Subcutaneous abdominal adipose tissue (tissue), 5 donors: ENCODE results near the gene NDUFS7.

Experiments used
- H3K27ac ChIP-seq: one replicate; pipeline ENCODE4 v1.7.0; 2013; ENCODE audit warnings: low read depth, mild to moderate bottlenecking, inconsistent platforms, low read length, moderate library complexity
- H3K27me3 ChIP-seq, 5 donors: one replicate each; pipeline ENCODE4 v1.7.0; 2013; ENCODE audit warnings: low read length in 5 of 5, inconsistent platforms in 1 of 5; ENCODE audit not compliant: control insufficient read depth in 5 of 5, insufficient read depth in 4 of 5
- H3K36me3 ChIP-seq, 5 donors: one replicate each; pipeline ENCODE4 v1.7.0; 2013; ENCODE audit warnings: low read length in 5 of 5; ENCODE audit not compliant: control insufficient read depth in 5 of 5, insufficient read depth in 5 of 5
- H3K4me1 ChIP-seq, 5 donors: one replicate each; pipeline ENCODE4 v1.7.0; 2013; ENCODE audit warnings: low read length in 5 of 5, mild to moderate bottlenecking in 3 of 5, moderate library complexity in 1 of 5; ENCODE audit not compliant: control insufficient read depth in 5 of 5, insufficient read depth in 5 of 5
- H3K4me3 ChIP-seq, 5 donors: one replicate each; pipeline ENCODE4 v1.7.0; 2013; ENCODE audit warnings: low read length in 5 of 5, low read depth in 1 of 5
- H3K9ac ChIP-seq, 5 donors: one replicate each; pipeline ENCODE4 v1.7.0; 2013; ENCODE audit warnings: low read length in 5 of 5, mild to moderate bottlenecking in 4 of 5, moderate library complexity in 3 of 5
- H3K9me3 ChIP-seq, 5 donors: one replicate each; pipeline ENCODE4 v1.7.0; 2013; ENCODE audit warnings: low read length in 5 of 5; ENCODE audit not compliant: control insufficient read depth in 5 of 5
- donor health status: healthy.
- donor health status: healthy.
- donor health status: healthy.
- donor health status: healthy.
- donor health status: healthy.

Gene NDUFS7

GRCh38 chr19:1384478-1385110 lies 887 bp downstream of the NDUFS7 start:
- H3K4me1 ChIP-seq = peaks cover 2 to 39% (median 23%) of the 10 kb centered on the region in 5 donors

GRCh38 chr19:1385816-1386215 lies 2.1 kb downstream of the NDUFS7 start:
- no peaks in the 10 kb centered on the region for H3K9me3 ChIP-seq
- H3K4me3 ChIP-seq = no peak overlapping the region
- H3K27me3 ChIP-seq = no peaks in the 10 kb centered on the region
- H3K4me1 ChIP-seq = peaks cover 2 to 39% (median 23%) of the 10 kb centered on the region in 5 donors
- H3K36me3 ChIP-seq = peaks cover 0 to 43% (median 29%) of the 10 kb centered on the region in 5 donors
- H3K9ac ChIP-seq = no peak overlapping the region
- no peak overlapping the region for H3K27ac ChIP-seq

More at GRCh38 chr19:1384478-1385110, 887 bp downstream of the NDUFS7 start:
- Histone ChIP-seq H3K9me3 (no peaks in the 10 kb centered on the region), H3K27ac (peak overlapping the region; percentile 65), H3K27me3 (no peaks in the 10 kb centered on the region), H3K9ac (peak overlapping the region; percentile 64 to 96 (median 96)), H3K36me3 (peaks cover 0 to 34% (median 21%) of the 10 kb centered on the region in 5 donors), H3K4me3 (peak overlapping the region; percentile 81 to 94 (median 90))

- Histone ChIP-seq H3K4me1 (peaks cover 2 to 28% (median 13%) of the 10 kb centered on the region in 5 donors), H3K27ac (no peak overlapping the region), H3K9ac (no peak overlapping the region), H3K36me3 (peaks cover 0 to 55% (median 40%) of the 10 kb centered on the region in 5 donors), H3K4me3 (no peak overlapping the region), H3K27me3 (no peaks in the 10 kb centered on the region), H3K9me3 (no peaks in the 10 kb centered on the region)
Measured at GRCh38 chr19:1386945-1387683, 3.4 kb downstream of the NDUFS7 start.

GRCh38 chr19:1387684-1388636 lies 4.3 kb downstream of the NDUFS7 start:
- no peaks in the 10 kb centered on the region for H3K9me3 ChIP-seq
- H3K4me1 ChIP-seq = peaks cover 2 to 27% (median 13%) of the 10 kb centered on the region in 5 donors
- H3K27me3 ChIP-seq = no peaks in the 10 kb centered on the region
- no peak overlapping the region for H3K27ac ChIP-seq
- H3K4me3 ChIP-seq = no peak overlapping the region
- H3K9ac ChIP-seq = no peak overlapping the region
- peaks cover 0 to 64% (median 47%) of the 10 kb centered on the region in 5 donors for H3K36me3 ChIP-seq

- Histone ChIP-seq H3K27ac (no peak overlapping the region), H3K9me3 (no peaks in the 10 kb centered on the region), H3K9ac (no peak overlapping the region), H3K27me3 (no peaks in the 10 kb centered on the region), H3K4me1 (peaks cover 2 to 27% (median 13%) of the 10 kb centered on the region in 5 donors), H3K4me3 (no peak overlapping the region), H3K36me3 (peaks cover 0 to 70% (median 53%) of the 10 kb centered on the region in 5 donors)
Measured at GRCh38 chr19:1388637-1389026, 4.9 kb downstream of the NDUFS7 start.

- Histone ChIP-seq H3K4me1 (peaks cover 2 to 23% (median 9%) of the 10 kb centered on the region in 5 donors), H3K27ac (no peak overlapping the region), H3K9ac (no peak overlapping the region), H3K36me3 (peaks cover 0 to 77% (median 60%) of the 10 kb centered on the region in 5 donors), H3K4me3 (no peak overlapping the region), H3K9me3 (no peaks in the 10 kb centered on the region), H3K27me3 (no peaks in the 10 kb centered on the region)
Measured at GRCh38 chr19:1389033-1389940, 5.6 kb downstream of the NDUFS7 start.

- Histone ChIP-seq H3K36me3 (peaks cover 0 to 82% (median 59%) of the 10 kb centered on the region in 5 donors), H3K27me3 (no peaks in the 10 kb centered on the region), H3K27ac (no peak overlapping the region), H3K4me3 (no peak overlapping the region), H3K4me1 (peaks cover 0 to 19% (median 7%) of the 10 kb centered on the region in 5 donors), H3K9me3 (no peaks in the 10 kb centered on the region), H3K9ac (no peak overlapping the region)
Measured at GRCh38 chr19:1390890-1391423, 7.2 kb downstream of the NDUFS7 start.

- Histone ChIP-seq H3K4me1 (peaks cover 0 to 22% (median 14%) of the 10 kb centered on the region in 5 donors), H3K4me3 (no peak overlapping the region), H3K9ac (no peak overlapping the region), H3K27ac (no peak overlapping the region), H3K27me3 (no peaks in the 10 kb centered on the region), H3K9me3 (no peaks in the 10 kb centered on the region), H3K36me3 (peaks cover 0 to 71% (median 55%) of the 10 kb centered on the region in 5 donors)
Measured at GRCh38 chr19:1392407-1392806, 8.7 kb downstream of the NDUFS7 start.
